Endothelial cell of umbilical vein (primary cell): ENCODE data around the gene GCLC. TPM values are rescaled to one million over a fixed set of nuclear protein-coding genes. Genes with fewer than 3 reads are reported as not detected.

Experiments
- BruUV-seq: library from RNA; stranded (reverse); fragments of 400-500 nt; replicated peaks from 2 replicates; lab custom pipeline; 2021; lab: Mats Ljungman, UMichigan
- CTCF ChIA-PET: fragments of 300-600, 350-600 bp; sonication (Branson Sonifier 250); formaldehyde crosslinking; loops from one replicate; lab custom pipeline; 2021; ENCODE audit warnings: antibody characterized with exemption, inconsistent platforms; lab: Charles Lee
- POLR2A ChIA-PET: fragments of 300-600, 350-600 bp; sonication (Branson Sonifier 250); formaldehyde crosslinking; loops from one replicate; lab custom pipeline; 2021; ENCODE audit warnings: antibody characterized with exemption, inconsistent platforms; lab: Charles Lee
- DNase-seq: peaks from one replicate; pipeline ENCODE4 v3.0.0-alpha.2; 2011; ENCODE audit warnings: low read depth, low spot score
- FAIRE-seq: peaks from 2 replicates; lab custom pipeline; 2011; peaks lifted over from hg19 to GRCh38; lab: Jason Lieb, UNC
- H2AFZ ChIP-seq: 2 replicates; pipeline ENCODE4 v1.6.0; 2012; ENCODE audit warnings: low read depth, low read length, control low read depth, inconsistent platforms
- H3K27ac ChIP-seq: 2 replicates; pipeline ENCODE4 v1.5.1; 2011; ENCODE audit warnings: low read depth, mild to moderate bottlenecking, control low read depth, low read length, moderate library complexity; ENCODE audit not compliant: insufficient read depth
- H3K27me3 ChIP-seq, 2 experiments: 2 replicates each; pipeline versions ENCODE4 v1.6.0 to v1.6.1; 2011; ENCODE audit warnings: low read length in 2 of 2, mixed read lengths in 1 of 2; ENCODE audit not compliant: control insufficient read depth in 2 of 2, insufficient read depth in 2 of 2
- H3K36me3 ChIP-seq, 2 experiments: 2 replicates in 1 of 2; 3 replicates in 1 of 2; pipeline ENCODE4 v1.5.1; 2011; ENCODE audit warnings: low read length in 2 of 2, mild to moderate bottlenecking in 1 of 2, moderate library complexity in 1 of 2; ENCODE audit not compliant: control insufficient read depth in 2 of 2, insufficient read depth in 2 of 2; ENCODE audit errors: extremely low read depth in 1 of 2
- H3K4me1 ChIP-seq: 3 replicates; pipeline ENCODE4 v1.5.1; 2011; ENCODE audit warnings: mild to moderate bottlenecking, low read length; ENCODE audit not compliant: control insufficient read depth, insufficient read depth; ENCODE audit errors: extremely low read depth
- H3K4me2 ChIP-seq: 2 replicates; pipeline ENCODE4 v1.6.1; 2011; ENCODE audit warnings: low read length, control low read depth, mixed read lengths; ENCODE audit not compliant: insufficient read depth
- H3K4me3 ChIP-seq, 3 experiments: fragments of 200-600 bp in 1 of 3; sonication (generic), shearing (Covaris generic) in 1 of 3; replicated peaks in 1 of 3; 2 replicates each; pipeline ENCODE4 v1.5.1; 2011 to 2016; ENCODE audit warnings: control low read depth in 3 of 3, low read length in 3 of 3, mild to moderate bottlenecking in 2 of 3, inconsistent platforms in 1 of 3, low read depth in 1 of 3, moderate library complexity in 1 of 3; ENCODE audit not compliant: insufficient read depth in 1 of 3
- H3K79me2 ChIP-seq: 2 replicates; pipeline ENCODE4 v1.6.0; 2012; ENCODE audit warnings: low read length, inconsistent platforms; ENCODE audit not compliant: control insufficient read depth, insufficient read depth
- H3K9ac ChIP-seq: replicated peaks from 2 replicates; pipeline ENCODE3; 2011; ENCODE audit warnings: low read length, control low read depth; ENCODE audit not compliant: insufficient read depth; ENCODE audit errors: extremely low read depth
- H3K9me1 ChIP-seq: replicated peaks from 3 replicates; pipeline ENCODE4 v1.6.0; 2011; ENCODE audit warnings: mild to moderate bottlenecking, low read length; ENCODE audit not compliant: control insufficient read depth, insufficient read depth; ENCODE audit errors: extremely low read depth
- H3K9me3 ChIP-seq: replicated peaks from 2 replicates; pipeline ENCODE4 v1.5.1; 2012; ENCODE audit warnings: low read length, inconsistent platforms; ENCODE audit not compliant: control insufficient read depth, insufficient read depth
- H4K20me1 ChIP-seq: replicated peaks from 2 replicates; pipeline ENCODE3; 2011; ENCODE audit warnings: mild to moderate bottlenecking, low read length; ENCODE audit not compliant: control insufficient read depth, insufficient read depth; ENCODE audit errors: extremely low read depth
- EZH2 ChIP-seq: IDR thresholded peaks from 2 replicates; pipeline ENCODE4 v1.6.1; 2012; ENCODE audit warnings: borderline replicate concordance, low read depth, mild to moderate bottlenecking, moderate library complexity, low read length, inconsistent platforms; ENCODE audit not compliant: severe bottlenecking
- FOS ChIP-seq: IDR thresholded peaks from 2 replicates; pipeline ENCODE4 v1.6.1; 2011; ENCODE audit warnings: mild to moderate bottlenecking, low read length, moderate library complexity, borderline replicate concordance; ENCODE audit not compliant: insufficient read depth
- GATA2 ChIP-seq: IDR thresholded peaks from 2 replicates; pipeline ENCODE4 v1.7.0; 2011; ENCODE audit warnings: low read depth, mild to moderate bottlenecking, moderate library complexity, mixed read lengths, low read length; ENCODE audit not compliant: insufficient read length, insufficient read depth
- JUN ChIP-seq: IDR thresholded peaks from 2 replicates; pipeline ENCODE4 v1.6.1; 2011; ENCODE audit warnings: borderline replicate concordance, low read depth; ENCODE audit not compliant: insufficient read length, insufficient read depth
- MYC ChIP-seq: IDR thresholded peaks from one replicate; pipeline ENCODE4 v1.6.1; 2011; ENCODE audit warnings: mild to moderate bottlenecking, low read depth, low read length
- POLR2A ChIP-seq: IDR thresholded peaks from 2 replicates; pipeline ENCODE4 v1.6.1; 2012; ENCODE audit warnings: low read depth, mild to moderate bottlenecking, control low read depth, low read length
- POLR2AphosphoS5 ChIP-seq: IDR thresholded peaks from 2 replicates; pipeline ENCODE4 v1.6.1; 2012; ENCODE audit warnings: low read depth, mild to moderate bottlenecking, control low read depth, low read length, moderate library complexity; ENCODE audit not compliant: insufficient read depth
- dilution Hi-C: fragments of 300-500 bp; cut with MboI; formaldehyde crosslinking; loops from one replicate; pipeline ENCODE4 v1.15.0; 2019; ENCODE audit warnings: low sequenced_read_pairs; ENCODE audit not compliant: extremely low pct_ligation_motif_present
- intact Hi-C: fragments of 100-400 bp; cut with micrococcal nuclease; formaldehyde crosslinking; loops from one replicate; pipeline ENCODE4 v1.10.0; 2022
- polyA plus RNA-seq, 4 experiments: library from polyadenylated mRNA; depleted of rRNA in 3 of 4; stranded (reverse) in 3 of 4; unstranded in 1 of 4; fragments of >200 nt; gene quantifications; 2 replicates each; pipeline versions ENCODE4 v1.2.1 to v1.2.3, GENCODE V29; 2011 to 2012; ENCODE audit warnings: missing spikeins in 1 of 4
- total RNA-seq: library from RNA; stranded (reverse); gene quantifications from 2 replicates; pipeline ENCODE4 v1.2.3, GENCODE V29; 2021
- TF ChIP-seq, protein P1 (sequence below): IDR thresholded peaks from 2 replicates; pipeline ENCODE4 v1.6.1; 2011; ENCODE audit not compliant: insufficient read depth, insufficient read length
- TF ChIP-seq, protein P2 (sequence below), 2 donors: IDR thresholded peaks; 1 replicate in 1 of 2; 2 replicates in 1 of 2; pipeline ENCODE4 v1.5.1; 2011; ENCODE audit warnings: low read length in 2 of 2, mild to moderate bottlenecking in 2 of 2, moderate library complexity in 2 of 2, control low read depth in 1 of 2, inconsistent platforms in 1 of 2, low read depth in 1 of 2; ENCODE audit not compliant: insufficient read depth in 1 of 2; ENCODE audit errors: extremely low read depth in 1 of 2

GCLC gene
- total and polyA plus RNA-seq, 2 donors (not counting 3 experiments of a cell fraction or from before 2014, with no cell fraction given): 7.3 to 22.8 TPM

- Histone ChIP-seq H3K9me1 (no peaks in the 10 kb centered on the region), H3K27me3 (peaks cover 10 to 24% of the 10 kb centered on the region in 2 experiments), H3K4me3 (no peak overlapping the region), H4K20me1 (no peaks in the 10 kb centered on the region), H3K4me1 (no peaks in the 10 kb centered on the region), H3K36me3 (no peaks in the 10 kb centered on the region), H3K79me2 (no peaks in the 10 kb centered on the region), H3K9ac (no peak overlapping the region), H2AFZ (no peak overlapping the region), H3K4me2 (no peak overlapping the region), H3K9me3 (no peaks in the 10 kb centered on the region), H3K27ac (no peak overlapping the region)
- dilution Hi-C loops: no loop called here
- FAIRE-seq: no peak
- ChIA-PET CTCF (no interaction called here), POLR2A (no interaction called here)
- intact Hi-C loops: loop anchor here (10.0 kb wide), 1 partner anchor 382 kb away; no protein-coding TSS in a partner anchor
- DNase-seq: no peak
- no TSS peak for BruUV-seq
- TF ChIP-seq EZH2: no peak
- no peak for TF ChIP-seq FOS
- TF ChIP-seq MYC: no peak
- TF ChIP-seq, protein P1, sequence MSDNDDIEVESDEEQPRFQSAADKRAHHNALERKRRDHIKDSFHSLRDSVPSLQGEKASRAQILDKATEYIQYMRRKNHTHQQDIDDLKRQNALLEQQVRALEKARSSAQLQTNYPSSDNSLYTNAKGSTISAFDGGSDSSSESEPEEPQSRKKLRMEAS: no peak
- TF ChIP-seq GATA2: no peak
- no peak for TF ChIP-seq POLR2AphosphoS5
- TF ChIP-seq, protein P2, sequence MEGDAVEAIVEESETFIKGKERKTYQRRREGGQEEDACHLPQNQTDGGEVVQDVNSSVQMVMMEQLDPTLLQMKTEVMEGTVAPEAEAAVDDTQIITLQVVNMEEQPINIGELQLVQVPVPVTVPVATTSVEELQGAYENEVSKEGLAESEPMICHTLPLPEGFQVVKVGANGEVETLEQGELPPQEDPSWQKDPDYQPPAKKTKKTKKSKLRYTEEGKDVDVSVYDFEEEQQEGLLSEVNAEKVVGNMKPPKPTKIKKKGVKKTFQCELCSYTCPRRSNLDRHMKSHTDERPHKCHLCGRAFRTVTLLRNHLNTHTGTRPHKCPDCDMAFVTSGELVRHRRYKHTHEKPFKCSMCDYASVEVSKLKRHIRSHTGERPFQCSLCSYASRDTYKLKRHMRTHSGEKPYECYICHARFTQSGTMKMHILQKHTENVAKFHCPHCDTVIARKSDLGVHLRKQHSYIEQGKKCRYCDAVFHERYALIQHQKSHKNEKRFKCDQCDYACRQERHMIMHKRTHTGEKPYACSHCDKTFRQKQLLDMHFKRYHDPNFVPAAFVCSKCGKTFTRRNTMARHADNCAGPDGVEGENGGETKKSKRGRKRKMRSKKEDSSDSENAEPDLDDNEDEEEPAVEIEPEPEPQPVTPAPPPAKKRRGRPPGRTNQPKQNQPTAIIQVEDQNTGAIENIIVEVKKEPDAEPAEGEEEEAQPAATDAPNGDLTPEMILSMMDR (IDR thresholded peaks at IDR 0.05; ENCODE audit: extremely low read depth in 1 of 2, insufficient read depth in 1 of 2, low read depth in 1 of 2, low read length in 2 of 2): no peak
- TF ChIP-seq JUN: no peak
- no peak for TF ChIP-seq POLR2A
Observed at GRCh38 chr6:53486679-53487078, 58.2 kb downstream of the GCLC start.
